Measurements from ENCODE around the gene MRPL53. TPM values are rescaled to one million over a fixed set of nuclear protein-coding genes. Genes with fewer than 3 reads are reported as not detected.

The MRPL53 gene
- total and polyA plus RNA-seq, 2 of the 13 experiments (the other 11 are each of a cell fraction or from before 2014, with no cell fraction given): 34.3 to 51.9 TPM

DNA sequence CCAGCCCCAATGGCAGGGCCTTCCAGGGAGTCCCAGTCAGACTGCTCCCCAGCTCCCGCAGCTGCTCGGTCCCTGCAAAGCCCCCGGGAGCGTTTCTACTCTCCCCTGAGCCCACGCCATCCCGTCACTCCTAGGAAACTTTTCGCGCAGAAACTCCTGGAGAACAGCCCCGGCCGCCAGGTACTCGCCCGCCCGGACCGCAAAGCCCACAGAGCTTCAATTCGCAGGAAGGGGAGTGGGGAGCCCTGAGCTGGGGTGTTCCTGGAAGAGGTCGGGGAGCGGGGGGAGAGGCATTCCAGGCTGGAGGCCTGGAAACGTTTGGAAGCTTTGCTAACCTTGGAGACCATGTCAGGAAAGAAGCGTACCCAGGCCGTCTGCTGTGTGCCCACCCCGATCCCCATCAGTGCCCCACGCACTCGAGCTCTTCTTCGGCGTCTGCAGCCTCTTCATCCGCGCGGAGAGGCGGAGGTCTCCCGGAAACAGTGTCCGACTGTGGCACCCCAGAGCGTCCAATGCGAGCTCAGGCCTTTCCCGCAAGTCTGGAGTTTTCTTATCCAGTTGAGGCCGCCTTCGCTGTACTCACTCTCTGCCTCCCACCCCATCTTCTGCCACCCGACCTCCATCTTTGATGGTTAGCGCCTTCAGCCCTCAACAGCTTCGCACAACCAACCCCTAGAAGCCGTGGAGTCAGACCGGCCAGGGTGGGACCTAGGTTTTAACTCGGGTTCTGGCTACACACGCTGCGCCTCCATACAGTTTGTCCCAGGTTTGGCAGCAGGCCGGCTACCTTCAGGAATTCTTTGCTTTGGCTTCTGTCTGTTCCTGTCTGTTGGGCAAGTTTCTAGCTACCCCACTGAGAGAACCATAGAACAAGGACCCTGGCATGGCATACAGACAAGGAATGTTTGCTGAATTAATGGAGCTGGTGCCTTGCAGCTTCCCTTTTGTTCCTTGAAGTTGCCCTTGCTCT, 31.3 kb upstream of the MRPL53 start (continued):
- TF ChIP-seq, protein P1, sequence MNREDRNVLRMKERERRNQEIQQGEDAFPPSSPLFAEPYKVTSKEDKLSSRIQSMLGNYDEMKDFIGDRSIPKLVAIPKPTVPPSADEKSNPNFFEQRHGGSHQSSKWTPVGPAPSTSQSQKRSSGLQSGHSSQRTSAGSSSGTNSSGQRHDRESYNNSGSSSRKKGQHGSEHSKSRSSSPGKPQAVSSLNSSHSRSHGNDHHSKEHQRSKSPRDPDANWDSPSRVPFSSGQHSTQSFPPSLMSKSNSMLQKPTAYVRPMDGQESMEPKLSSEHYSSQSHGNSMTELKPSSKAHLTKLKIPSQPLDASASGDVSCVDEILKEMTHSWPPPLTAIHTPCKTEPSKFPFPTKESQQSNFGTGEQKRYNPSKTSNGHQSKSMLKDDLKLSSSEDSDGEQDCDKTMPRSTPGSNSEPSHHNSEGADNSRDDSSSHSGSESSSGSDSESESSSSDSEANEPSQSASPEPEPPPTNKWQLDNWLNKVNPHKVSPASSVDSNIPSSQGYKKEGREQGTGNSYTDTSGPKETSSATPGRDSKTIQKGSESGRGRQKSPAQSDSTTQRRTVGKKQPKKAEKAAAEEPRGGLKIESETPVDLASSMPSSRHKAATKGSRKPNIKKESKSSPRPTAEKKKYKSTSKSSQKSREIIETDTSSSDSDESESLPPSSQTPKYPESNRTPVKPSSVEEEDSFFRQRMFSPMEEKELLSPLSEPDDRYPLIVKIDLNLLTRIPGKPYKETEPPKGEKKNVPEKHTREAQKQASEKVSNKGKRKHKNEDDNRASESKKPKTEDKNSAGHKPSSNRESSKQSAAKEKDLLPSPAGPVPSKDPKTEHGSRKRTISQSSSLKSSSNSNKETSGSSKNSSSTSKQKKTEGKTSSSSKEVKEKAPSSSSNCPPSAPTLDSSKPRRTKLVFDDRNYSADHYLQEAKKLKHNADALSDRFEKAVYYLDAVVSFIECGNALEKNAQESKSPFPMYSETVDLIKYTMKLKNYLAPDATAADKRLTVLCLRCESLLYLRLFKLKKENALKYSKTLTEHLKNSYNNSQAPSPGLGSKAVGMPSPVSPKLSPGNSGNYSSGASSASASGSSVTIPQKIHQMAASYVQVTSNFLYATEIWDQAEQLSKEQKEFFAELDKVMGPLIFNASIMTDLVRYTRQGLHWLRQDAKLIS (CRISPR knock-in tag; IDR thresholded peaks at IDR 0.05): no peak
- TF ChIP-seq RAD21 (CRISPR knock-in tag; IDR thresholded peaks at IDR 0.05) (peak; percentile 20; the same call in 1 of the 2 replicates), PAWR (CRISPR knock-in tag; IDR thresholded peaks at IDR 0.05; ENCODE audit: borderline replicate concordance) (no peak), ZNF260 (CRISPR knock-in tag; IDR thresholded peaks at IDR 0.05; ENCODE audit: borderline replicate concordance, low read depth) (no peak), CHCHD3 (CRISPR knock-in tag; IDR thresholded peaks at IDR 0.05) (peak; percentile 8; the same call in 1 of the 2 replicates), RBM39 (IDR thresholded peaks at IDR 0.05; ENCODE audit: low read depth, low read length, poor library complexity, severe bottlenecking) (peak; percentile 48), ZNF547 (CRISPR knock-in tag; IDR thresholded peaks at IDR 0.05) (no peak), ZNF720 (CRISPR knock-in tag; IDR thresholded peaks at IDR 0.05) (no peak), TEAD3 (CRISPR knock-in tag; optimal IDR thresholded peaks at IDR 0.05; ENCODE audit: borderline replicate concordance) (no peak), ZNF558 (CRISPR knock-in tag; IDR thresholded peaks at IDR 0.05; ENCODE audit: borderline replicate concordance) (no peak), ZMYM4 (CRISPR knock-in tag; IDR thresholded peaks at IDR 0.05) (no peak), SNRNP70 (IDR thresholded peaks at IDR 0.05; ENCODE audit: low read depth, low read length) (no peak), ZNF550 (CRISPR knock-in tag; IDR thresholded peaks at IDR 0.05; ENCODE audit: borderline replicate concordance) (peak; percentile 52; the same call in 1 of the 2 replicates)
- TF ChIP-seq, protein P2, sequence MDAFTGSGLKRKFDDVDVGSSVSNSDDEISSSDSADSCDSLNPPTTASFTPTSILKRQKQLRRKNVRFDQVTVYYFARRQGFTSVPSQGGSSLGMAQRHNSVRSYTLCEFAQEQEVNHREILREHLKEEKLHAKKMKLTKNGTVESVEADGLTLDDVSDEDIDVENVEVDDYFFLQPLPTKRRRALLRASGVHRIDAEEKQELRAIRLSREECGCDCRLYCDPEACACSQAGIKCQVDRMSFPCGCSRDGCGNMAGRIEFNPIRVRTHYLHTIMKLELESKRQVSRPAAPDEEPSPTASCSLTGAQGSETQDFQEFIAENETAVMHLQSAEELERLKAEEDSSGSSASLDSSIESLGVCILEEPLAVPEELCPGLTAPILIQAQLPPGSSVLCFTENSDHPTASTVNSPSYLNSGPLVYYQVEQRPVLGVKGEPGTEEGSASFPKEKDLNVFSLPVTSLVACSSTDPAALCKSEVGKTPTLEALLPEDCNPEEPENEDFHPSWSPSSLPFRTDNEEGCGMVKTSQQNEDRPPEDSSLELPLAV (CRISPR knock-in tag; conservative IDR thresholded peaks at IDR 0.05; ENCODE audit: low read depth): no peak
- TF ChIP-seq, protein P3, sequence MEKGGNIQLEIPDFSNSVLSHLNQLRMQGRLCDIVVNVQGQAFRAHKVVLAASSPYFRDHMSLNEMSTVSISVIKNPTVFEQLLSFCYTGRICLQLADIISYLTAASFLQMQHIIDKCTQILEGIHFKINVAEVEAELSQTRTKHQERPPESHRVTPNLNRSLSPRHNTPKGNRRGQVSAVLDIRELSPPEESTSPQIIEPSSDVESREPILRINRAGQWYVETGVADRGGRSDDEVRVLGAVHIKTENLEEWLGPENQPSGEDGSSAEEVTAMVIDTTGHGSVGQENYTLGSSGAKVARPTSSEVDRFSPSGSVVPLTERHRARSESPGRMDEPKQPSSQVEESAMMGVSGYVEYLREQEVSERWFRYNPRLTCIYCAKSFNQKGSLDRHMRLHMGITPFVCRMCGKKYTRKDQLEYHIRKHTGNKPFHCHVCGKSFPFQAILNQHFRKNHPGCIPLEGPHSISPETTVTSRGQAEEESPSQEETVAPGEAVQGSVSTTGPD (CRISPR knock-in tag; IDR thresholded peaks at IDR 0.05): no peak
- TF ChIP-seq, protein P4, sequence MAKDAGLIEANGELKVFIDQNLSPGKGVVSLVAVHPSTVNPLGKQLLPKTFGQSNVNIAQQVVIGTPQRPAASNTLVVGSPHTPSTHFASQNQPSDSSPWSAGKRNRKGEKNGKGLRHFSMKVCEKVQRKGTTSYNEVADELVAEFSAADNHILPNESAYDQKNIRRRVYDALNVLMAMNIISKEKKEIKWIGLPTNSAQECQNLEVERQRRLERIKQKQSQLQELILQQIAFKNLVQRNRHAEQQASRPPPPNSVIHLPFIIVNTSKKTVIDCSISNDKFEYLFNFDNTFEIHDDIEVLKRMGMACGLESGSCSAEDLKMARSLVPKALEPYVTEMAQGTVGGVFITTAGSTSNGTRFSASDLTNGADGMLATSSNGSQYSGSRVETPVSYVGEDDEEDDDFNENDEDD (CRISPR knock-in tag; IDR thresholded peaks at IDR 0.05; ENCODE audit: borderline replicate concordance): no peak
- TF ChIP-seq, protein P5, sequence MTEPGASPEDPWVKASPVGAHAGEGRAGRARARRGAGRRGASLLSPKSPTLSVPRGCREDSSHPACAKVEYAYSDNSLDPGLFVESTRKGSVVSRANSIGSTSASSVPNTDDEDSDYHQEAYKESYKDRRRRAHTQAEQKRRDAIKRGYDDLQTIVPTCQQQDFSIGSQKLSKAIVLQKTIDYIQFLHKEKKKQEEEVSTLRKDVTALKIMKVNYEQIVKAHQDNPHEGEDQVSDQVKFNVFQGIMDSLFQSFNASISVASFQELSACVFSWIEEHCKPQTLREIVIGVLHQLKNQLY (CRISPR knock-in tag; IDR thresholded peaks at IDR 0.05): no peak
- TF ChIP-seq, protein P6, sequence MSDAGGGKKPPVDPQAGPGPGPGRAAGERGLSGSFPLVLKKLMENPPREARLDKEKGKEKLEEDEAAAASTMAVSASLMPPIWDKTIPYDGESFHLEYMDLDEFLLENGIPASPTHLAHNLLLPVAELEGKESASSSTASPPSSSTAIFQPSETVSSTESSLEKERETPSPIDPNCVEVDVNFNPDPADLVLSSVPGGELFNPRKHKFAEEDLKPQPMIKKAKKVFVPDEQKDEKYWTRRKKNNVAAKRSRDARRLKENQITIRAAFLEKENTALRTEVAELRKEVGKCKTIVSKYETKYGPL (CRISPR knock-in tag; IDR thresholded peaks at IDR 0.05): no peak

Measured in HepG2 (cell line).